ENCODE measurements around the gene FOXL1.

FOXL1 gene

DNA sequence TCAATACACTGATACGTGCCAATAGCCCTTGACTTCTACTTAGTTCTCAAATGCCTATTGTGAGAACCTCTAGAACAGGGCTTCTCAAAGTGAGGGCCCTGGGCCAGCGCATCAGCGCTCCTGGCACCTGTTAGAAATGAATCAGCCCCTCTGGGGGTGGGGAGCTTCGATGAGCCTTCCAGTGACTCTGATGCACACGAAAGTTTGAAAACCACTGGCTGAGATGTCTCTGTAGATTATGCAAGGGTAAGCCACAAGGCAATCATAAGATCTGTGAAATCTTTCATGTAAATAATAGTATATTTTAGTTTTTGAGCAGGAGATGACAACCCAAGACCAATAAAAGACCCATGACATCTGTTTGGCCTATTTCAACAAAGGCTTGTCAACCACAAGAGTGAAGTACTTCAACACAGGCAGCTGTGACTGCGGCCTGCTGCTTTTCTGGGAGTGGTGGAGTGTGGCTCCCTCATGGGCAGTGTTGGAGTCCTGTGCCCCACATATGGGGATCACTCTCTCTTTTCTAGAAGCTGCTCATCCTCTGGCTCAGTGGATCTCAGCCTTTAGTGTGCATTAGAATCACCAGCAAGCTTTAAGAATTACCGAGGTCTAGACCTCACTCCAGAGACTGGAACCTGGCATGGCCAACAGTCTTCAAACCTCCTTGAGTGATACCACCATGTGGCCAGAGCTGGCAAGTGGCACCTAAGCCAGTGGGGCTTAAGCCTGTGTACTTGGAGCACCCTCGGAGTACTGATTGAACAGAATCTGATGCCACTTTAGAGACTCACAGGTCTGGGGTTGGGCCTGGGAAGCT, 29.1 kb upstream of the FOXL1 start:
- no peak for DNase-seq

DNA sequence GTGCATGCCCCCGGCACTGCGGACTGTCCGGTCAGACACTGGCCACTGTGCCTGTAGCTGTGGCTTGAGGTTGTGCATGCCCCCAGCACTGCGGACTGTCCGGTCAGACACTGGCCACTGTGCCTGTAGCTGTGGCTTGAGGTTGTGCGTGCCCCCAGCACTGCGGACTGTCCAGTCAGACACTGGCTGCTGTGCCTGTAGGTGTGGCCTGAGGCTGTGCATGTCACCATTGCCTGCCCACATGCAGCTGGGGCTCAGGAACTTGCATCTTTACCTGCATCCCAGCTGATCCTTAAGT, 28.5 kb upstream of the FOXL1 start:
- DNase-seq: no peak

DNA sequence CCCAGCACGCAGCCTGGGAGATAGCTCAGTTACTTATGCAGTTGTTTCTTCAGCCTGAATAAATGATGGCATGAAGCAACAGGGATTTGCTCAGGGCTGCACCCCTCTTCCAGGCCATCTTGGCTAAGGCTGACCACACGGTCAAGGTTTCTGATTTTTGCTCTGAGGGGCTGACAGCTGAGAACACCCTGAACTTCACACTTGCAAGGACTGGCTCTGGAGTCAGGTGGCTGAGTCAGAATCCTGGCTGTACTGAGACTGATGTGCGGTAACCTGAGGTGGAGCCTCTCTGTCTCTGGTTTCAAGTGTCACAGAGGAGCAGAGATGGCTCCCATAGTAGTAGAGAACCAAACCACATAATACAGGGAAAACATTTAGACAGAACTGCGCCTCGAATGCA, 28.1 kb upstream of the FOXL1 start:
- DNase-seq: no peak

DNA sequence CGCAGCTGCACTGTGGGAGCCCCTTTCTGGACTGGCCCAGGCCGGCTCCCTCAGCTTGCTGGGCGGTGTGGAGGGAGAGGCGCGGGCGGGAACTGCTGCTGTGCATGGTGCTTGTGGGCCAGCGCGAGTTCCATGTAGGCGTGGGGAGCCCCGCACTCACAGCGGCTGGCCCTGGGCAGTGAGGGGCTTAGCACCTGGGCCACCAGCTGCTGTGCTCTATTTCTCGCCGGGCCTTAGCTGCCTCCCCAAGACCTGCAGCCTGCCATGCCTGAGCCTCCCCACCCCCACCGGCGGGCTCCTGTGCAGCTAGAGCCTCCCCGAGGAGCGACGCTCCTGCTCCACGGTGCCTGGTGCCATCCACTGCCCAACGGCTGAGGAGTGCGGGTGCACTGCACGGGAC, 25.0 kb upstream of the FOXL1 start:
- no peak for DNase-seq

DNA sequence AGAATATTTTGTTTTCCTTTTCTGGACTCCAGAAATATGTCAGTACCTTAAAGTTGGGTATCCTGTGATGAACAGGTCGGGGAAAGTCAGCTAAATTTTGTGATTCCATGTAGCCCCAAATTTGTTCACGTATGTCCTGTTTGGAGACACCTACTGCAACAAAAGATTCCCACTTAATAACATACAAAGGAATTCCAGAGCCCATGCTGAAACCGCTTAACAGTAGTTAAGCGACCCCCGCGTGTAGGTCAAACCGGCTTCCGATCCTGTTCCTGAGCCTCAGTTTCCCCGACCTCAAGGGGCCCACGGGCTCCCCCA, 23.8 kb upstream of the FOXL1 start:
- DNase-seq: no peak

DNA sequence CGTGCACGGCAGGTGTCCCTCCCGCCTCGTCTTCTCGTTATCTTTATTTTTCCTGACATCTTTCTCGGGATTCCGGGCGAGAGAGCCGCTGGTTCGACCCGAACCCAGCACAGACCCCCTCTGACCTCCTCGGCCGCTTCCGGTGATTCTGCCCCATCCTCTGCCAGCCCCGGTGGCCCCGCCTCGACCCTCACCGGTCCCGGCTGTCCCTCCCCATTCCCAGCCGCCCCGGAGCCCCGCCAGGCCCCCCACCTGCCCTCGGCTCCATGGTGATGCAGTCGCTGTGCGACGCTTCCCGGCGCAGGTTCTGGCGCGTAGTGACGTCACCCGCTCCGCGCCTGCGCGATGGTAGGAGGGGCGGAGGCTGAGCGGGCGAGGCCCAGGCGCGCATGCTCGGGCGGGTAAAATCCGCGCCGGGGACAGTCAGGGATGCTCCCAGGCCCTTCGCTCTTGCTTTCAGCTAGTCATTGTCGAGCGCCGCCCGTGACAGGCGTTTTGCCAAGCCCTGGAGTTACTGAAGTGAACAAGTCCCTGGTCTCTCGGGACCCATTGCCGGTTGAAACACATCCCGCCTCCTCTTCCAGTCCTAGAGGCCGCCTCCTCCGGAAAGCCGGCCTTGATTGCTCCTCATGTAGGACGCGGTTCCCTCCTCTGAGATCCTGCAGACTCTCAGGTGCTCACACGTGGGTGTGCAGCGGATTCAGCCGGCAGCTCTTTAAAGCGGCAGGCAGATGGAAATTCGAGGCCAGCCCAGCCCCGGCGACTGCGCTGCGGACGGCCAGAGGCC, 23.2 kb upstream of the FOXL1 start, which contains the start of gene MTHFSD:
Gene MTHFSD, minus strand, starts transcription at position 319 of the 787 bp plus-strand sequence. Its CDS starts 51 bp downstream, at position 268.
- DNase-seq: peak; percentile 93

DNA sequence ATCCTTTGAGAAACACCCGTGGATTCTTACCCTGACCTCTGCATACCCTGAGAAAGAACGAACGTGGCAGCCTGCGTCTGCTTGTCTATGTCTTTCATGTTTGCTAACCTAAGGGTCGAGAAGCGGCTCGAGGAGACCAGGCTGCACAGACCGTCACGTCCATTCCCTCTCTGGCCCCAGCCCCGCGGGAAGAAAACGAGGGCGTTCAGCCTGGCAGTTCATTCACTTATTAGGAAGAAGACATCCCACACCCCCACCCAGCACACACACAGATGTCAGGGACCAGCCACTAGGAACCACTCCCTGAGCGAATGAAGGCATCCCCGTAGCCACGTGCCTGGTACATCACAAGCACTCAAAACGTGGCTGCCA, 22.7 kb upstream of the FOXL1 start:
- no peak for DNase-seq

DNA sequence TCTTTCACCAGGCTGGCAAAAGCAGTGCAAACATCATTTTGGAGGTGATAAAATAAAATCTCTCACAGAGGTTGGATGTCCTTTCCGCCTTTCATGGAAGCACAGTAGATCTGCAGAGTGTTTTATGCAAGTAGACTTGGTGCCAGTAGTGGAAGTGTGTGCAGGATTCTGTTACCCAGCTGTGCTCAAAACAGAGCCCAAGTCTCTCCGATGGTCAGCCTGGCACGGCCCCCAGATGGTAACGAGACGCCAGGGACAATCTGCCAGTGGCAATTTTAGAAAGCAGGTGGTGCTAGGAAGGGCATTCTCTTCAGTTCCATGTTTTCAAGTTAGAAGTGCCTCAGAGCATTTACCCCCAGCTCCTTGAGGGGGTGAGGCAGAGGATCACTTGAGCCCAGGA, 21.8 kb upstream of the FOXL1 start:
- DNase-seq: no peak

DNA sequence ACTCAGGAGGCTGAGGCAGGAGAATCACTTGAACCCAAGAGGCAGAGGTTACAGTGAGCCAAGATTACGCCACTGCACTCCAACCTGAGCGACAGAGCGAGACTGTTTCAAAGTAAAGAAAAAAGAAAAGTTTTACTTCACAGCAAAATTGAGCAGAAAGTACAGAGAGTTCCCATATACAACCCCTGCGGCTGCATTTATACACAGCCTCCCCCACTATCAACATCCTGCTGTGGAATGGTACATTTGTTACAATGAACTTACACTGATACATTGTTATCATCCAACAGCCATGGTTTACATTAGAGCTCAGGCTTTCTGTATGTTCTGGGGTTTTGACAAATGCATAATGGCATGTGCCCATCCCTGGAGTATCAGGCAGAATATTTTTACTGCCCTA, 20.8 kb upstream of the FOXL1 start:
- no peak for DNase-seq

DNA sequence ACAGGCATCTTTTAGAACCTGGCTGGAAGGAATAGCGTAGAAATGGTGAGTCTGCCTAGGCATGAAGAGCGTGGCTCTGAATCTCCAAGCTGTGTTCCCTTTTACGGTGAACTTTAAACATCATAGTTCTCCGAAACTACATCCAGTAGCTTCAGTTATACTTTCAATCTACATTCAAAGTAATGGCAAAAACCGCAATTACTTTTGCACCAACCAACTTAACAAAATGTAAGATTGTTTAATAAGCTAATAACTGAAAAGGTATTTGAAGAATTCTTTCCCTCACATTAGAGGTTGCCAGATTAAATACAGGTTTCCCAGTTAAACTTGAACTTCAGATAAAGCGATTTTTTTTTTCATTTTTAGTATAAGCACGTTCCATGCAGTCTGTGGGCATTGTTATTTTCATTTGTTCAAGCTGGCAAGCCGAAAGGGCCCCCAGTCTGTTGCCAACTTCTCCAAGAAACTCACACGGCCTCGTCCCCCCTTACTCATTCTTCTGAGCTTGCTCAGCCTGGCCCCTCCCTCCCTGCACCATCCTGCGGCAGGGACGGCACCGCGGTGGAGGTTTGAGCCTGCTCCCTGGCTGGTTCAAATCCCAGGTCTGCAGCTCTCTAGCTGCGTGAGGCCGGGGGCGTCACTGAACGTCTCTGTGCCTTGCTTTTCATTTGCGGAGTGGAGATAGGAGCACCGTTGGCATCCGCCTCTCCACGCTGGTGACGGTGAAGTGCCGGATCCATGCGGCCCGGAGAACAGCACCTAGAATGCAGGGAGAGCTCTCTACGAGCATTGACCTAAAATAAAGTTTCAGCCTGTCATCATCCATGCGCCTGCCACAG, 19.8 kb upstream of the FOXL1 start:
- DNase-seq: no peak

DNA sequence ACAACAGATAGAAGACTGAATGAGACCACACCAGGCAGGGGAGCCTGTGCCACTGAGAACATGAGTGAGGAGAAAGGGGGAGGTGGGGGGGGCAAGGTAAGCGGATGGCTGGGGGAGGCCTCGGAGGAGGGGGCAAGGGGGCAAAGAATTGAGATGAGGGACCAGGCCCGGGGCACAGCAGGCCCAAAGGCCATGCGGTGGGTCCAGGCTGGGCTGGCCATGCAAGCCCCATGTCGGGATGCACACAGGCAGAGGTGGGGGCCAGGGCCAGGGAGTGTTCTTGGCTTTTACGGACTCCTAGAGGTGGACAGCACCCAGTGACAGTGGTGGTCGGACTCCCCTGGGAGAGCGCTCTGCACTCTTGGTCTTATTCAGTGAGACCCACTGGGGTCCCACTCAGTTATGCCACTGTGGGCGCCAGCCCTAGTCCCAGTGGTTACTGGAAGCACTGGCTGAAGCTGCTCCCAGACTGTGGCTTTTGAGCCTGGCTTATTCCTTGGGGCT, 18.5 kb upstream of the FOXL1 start:
- DNase-seq: no peak

DNA sequence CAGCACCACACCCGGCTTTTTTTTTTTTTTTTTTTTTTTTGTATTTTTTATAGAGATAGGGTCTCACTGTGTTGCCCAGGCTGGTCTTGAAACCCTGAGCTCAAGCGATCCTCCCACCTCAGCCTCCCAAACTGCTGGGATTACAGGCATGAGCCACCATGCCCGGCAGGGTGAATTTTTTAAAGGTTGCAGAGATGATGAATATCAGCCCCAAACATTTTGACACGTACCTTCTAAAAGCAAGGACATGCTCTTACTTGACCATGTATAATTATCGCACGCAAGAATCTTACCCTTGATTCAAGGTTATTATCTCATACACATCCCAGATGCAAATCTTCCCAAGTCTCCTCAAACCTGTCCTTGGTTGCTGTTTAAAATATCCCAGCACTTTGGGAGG, 16.0 kb upstream of the FOXL1 start:
- DNase-seq: no peak

DNA sequence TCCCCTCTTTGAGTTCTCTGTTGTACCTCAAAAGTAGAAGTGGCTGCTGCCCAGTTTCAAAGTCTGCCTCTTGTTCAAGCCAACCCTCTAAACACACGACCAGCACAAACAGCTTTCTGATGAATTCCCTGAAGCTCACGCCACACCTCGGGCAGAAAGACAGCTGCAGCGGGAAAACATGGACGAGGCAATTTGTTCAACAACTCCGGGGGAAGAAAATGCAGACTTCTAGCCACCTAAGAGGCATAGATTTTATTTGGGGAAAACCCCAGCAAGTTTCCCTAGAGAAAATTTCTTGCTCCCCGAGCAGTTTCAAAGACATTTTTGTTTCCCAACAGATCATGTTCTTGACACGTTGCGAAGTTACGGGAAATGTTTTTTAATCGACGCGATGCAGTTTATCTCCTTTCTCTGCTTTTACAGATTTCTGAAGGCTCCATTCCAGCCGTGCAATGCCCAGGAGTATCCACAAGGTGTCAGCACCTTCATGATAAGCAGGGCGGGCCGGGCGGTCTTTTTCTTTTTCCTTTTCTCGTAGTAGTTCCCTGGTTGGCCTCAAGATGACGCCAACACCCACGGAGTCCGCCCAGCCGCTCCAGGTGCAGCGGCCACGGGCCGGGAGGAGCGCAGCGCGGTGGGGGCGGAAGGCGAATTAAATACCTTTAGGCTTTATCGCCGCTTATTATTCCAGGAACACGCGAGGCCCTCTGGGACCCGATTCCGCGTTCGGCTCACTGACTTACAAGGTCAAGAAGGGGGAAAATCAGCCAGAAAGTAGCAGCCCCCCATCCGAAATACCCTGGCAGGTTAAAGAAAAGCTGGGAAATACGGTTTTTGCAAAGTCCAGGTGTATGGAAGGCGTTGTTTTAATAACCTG, 14.6 kb upstream of the FOXL1 start:
- DNase-seq: peak; percentile 87

DNA sequence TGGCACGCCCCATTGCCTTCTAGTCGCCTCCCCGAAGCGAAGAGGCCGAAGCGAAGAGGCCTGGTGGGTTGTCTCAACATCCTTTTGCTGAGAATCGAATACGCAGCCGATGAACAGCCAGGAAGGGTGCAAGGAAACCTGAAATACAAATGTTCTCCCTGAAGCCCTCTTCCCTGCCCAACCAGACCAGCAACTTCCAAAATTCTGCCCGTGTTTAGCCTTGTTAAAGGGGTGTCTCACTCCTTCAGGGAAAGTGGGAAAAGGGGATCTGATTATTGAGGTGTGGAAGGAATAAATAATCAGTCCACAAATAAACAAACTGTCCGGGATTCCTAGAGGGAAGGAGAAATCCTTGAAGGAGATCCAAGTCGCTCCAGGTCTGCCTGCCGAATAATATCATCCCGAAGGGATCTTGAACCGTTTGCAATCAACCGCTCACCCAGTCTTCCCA, 13.1 kb upstream of the FOXL1 start:
- no peak for DNase-seq

DNA sequence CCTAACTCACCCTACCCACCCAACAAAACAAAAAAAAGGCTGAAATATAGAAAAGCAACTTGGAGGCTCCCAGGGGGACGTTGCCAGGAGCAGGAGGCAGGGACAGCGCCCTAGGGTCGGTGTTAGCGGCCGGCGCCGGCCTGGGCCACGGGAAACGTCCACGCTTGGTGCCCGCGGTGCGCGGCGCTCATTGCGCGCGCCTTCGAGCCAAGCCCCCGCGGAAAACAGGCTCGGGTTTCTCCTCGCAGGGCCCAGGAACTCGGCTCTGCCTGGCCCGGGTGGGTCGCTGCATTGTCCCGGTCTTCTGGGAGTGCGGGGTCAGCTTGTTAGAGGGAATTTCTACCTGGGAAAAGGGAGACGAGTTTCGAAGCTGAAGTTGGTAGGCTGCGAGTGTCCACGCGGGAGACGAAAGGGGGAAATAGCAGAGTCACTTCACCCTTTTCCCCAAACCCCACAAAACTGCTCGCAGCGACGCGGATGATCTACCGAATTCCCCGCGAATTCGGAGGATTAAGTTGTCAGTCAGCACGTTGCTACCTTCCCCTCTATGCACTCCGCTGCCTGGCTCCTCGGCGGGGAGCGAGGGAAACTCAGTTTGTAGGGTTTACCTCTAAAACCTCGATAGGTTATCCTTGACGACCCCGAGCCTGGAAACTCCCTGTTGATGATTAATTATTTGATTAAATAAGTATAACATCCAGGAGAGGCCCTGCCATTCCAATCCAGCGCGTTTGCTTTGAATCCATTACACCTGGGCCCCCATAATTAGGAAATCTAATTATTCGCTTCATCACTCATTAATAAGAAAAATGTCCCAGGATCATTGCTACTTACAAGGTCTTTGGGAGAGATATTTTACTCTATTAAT, 12.5 kb upstream of the FOXL1 start:
- no peak for DNase-seq

DNA sequence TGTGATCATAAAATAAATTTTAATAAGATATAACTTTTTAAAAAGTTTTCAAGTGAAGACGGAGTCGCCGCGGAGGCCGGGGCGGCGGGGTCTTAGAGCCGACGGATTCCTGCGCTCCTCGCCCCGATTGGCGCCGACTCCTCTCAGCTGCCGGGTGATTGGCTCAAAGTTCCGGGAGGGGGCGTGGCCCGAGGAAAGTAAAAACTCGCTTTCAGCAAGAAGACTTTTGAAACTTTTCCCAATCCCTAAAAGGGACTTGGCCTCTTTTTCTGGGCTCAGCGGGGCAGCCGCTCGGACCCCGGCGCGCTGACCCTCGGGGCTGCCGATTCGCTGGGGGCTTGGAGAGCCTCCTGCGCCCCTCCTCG, 11.8 kb upstream of the FOXL1 start, which contains the start of gene FOXC2:
Gene FOXC2, plus strand, starts transcription at position 229 of the 365 bp plus-strand sequence. CDS start 507 bp downstream, outside the sequence.
- DNase-seq: no peak

DNA sequence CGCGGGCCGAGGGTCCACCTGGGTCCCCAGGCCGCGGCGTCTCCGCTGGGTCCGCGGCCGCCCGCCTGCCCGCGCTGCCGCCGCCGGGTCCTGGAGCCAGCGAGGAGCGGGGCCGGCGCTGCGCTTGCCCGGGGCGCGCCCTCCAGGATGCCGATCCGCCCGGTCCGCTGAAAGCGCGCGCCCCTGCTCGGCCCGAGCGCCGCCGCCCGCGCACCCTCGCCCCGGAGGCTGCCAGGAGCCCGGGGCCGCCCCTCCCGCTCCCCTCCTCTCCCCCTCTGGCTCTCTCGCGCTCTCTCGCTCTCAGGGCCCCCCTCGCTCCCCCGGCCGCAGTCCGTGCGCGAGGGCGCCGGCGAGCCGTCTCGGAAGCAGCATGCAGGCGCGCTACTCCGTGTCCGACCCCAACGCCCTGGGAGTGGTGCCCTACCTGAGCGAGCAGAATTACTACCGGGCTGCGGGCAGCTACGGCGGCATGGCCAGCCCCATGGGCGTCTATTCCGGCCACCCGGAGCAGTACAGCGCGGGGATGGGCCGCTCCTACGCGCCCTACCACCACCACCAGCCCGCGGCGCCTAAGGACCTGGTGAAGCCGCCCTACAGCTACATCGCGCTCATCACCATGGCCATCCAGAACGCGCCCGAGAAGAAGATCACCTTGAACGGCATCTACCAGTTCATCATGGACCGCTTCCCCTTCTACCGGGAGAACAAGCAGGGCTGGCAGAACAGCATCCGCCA, 11.2 kb upstream of the FOXL1 start:
- DNase-seq: no peak

DNA sequence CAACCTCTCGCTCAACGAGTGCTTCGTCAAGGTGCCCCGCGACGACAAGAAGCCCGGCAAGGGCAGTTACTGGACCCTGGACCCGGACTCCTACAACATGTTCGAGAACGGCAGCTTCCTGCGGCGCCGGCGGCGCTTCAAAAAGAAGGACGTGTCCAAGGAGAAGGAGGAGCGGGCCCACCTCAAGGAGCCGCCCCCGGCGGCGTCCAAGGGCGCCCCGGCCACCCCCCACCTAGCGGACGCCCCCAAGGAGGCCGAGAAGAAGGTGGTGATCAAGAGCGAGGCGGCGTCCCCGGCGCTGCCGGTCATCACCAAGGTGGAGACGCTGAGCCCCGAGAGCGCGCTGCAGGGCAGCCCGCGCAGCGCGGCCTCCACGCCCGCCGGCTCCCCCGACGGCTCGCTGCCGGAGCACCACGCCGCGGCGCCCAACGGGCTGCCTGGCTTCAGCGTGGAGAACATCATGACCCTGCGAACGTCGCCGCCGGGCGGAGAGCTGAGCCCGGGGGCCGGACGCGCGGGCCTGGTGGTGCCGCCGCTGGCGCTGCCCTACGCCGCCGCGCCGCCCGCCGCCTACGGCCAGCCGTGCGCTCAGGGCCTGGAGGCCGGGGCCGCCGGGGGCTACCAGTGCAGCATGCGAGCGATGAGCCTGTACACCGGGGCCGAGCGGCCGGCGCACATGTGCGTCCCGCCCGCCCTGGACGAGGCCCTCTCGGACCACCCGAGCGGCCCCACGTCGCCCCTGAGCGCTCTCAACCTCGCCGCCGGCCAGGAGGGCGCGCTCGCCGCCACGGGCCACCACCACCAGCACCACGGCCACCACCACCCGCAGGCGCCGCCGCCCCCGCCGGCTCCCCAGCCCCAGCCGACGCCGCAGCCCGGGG, 10.4 kb upstream of the FOXL1 start:
- DNase-seq: no peak

Data from midbrain (tissue), 1 donor.